Spleen (tissue), 11 donors: Measurements from ENCODE around the gene BCAR3. TPM values are rescaled to one million over a fixed set of nuclear protein-coding genes. Genes with fewer than 3 reads are reported as not detected.

Source experiments
- DNase-seq: peaks from one replicate; pipeline ENCODE4 v3.0.0-alpha.2; 2020
- H3K27ac ChIP-seq, 8 donors: fragments of 200-600 bp; sonication (generic) in 7 of 8; 1 replicate in 4 of 8; 2 replicates in 4 of 8; pipeline versions ENCODE4 v1.5.0 to v1.8.0; 2016 to 2021; ENCODE audit warnings: inconsistent platforms in 4 of 8, mild to moderate bottlenecking in 4 of 8, moderate library complexity in 1 of 8
- H3K27me3 ChIP-seq, 7 donors: fragments of 200-600 bp; sonication (generic) in 6 of 7; replicated peaks in 1 of 7; 1 replicate in 4 of 7; 2 replicates in 3 of 7; pipeline versions ENCODE4 v1.5.0 to v1.8.0; 2016 to 2021; ENCODE audit warnings: inconsistent platforms in 3 of 7, mild to moderate bottlenecking in 1 of 7
- H3K36me3 ChIP-seq, 6 donors: fragments of 200-600 bp; sonication (generic) in 5 of 6; 1 replicate in 4 of 6; 2 replicates in 2 of 6; pipeline versions ENCODE4 v1.5.0 to v1.8.0; 2016 to 2021; ENCODE audit warnings: inconsistent platforms in 2 of 6
- H3K4me1 ChIP-seq, 6 donors: fragments of 200-600 bp; sonication (generic) in 5 of 6; 1 replicate in 3 of 6; 2 replicates in 3 of 6; pipeline versions ENCODE4 v1.5.0 to v1.8.0; 2016 to 2021; ENCODE audit warnings: inconsistent platforms in 3 of 6
- H3K4me3 ChIP-seq, 8 donors: fragments of 200-600 bp; sonication (generic) in 7 of 8; 1 replicate in 4 of 8; 2 replicates in 4 of 8; pipeline versions ENCODE4 v1.5.0 to v1.8.0; 2016 to 2021; ENCODE audit warnings: inconsistent platforms in 4 of 8, mild to moderate bottlenecking in 4 of 8, moderate library complexity in 2 of 8
- H3K9me3 ChIP-seq, 8 donors: fragments of 200-600 bp; sonication (generic) in 7 of 8; 1 replicate in 4 of 8; 2 replicates in 4 of 8; pipeline versions ENCODE4 v1.5.0 to v1.8.0; 2016 to 2021; ENCODE audit warnings: inconsistent platforms in 4 of 8
- CTCF ChIP-seq, 11 experiments: fragments of 200-600 bp in 7 of 11; fragments of 450-650 bp in 4 of 11; sonication (generic) in 4 of 11; IDR thresholded peaks in 8 of 11; conservative IDR thresholded peaks in 3 of 11; 1 replicate in 7 of 11; 2 replicates in 4 of 11; pipeline versions ENCODE4 v1.4.0 to v1.8.0; 2016 to 2021; ENCODE audit warnings: antibody characterized with exemption in 11 of 11, inconsistent platforms in 4 of 11, mild to moderate bottlenecking in 1 of 11
- POLR2A ChIP-seq, 3 donors: fragments of 450-650 bp; IDR thresholded peaks; one replicate each; pipeline ENCODE4 v1.5.1; 2017; ENCODE audit warnings: antibody characterized with exemption in 3 of 3, mild to moderate bottlenecking in 1 of 3
- POLR2AphosphoS5 ChIP-seq, 3 donors: sonication (generic); formaldehyde crosslinking; IDR thresholded peaks; one replicate each; pipeline ENCODE4 v1.5.1; 2017; ENCODE audit warnings: antibody characterized with exemption in 3 of 3
- WGBS, 5 donors: extraction: QIAGEN DNeasy Blood & Tissue Kit in 3 of 5; methylation state at CpG; one replicate each; pipeline versions ENCODE4 v1.1.5 to v1.1.7; 2013 to 2018; 5-methylcytosine and 5-hydroxymethylcytosine counted together
- intact Hi-C: fragments of 100-400 bp; cut with DNase I; formaldehyde crosslinking; loops from one replicate; pipeline ENCODE4 v1.15.0; 2023; ENCODE audit warnings: low total_unique reads
- polyA plus RNA-seq, 3 donors: library from polyadenylated mRNA; stranded (reverse); fragments of 200-250 nt; gene quantifications; one replicate each; pipeline ENCODE4 v1.2.1, GENCODE V29; 2013
- total RNA-seq, 7 donors: library from RNA; depleted of rRNA in 3 of 7; stranded (reverse); fragments of >200 nt in 3 of 7; fragmentation: NEBNext Ultra II Directional in 4 of 7; extraction: Animal tissue kit (Norgen Biotek cat#: 25700) in 4 of 7; gene quantifications; one replicate each; pipeline versions ENCODE4 v1.1.0 to v1.2.1, GENCODE V29; 2016 to 2021
- donor health status: healthy with polysubstance abuse.
- donor health status: DM: no; HTN: no; CAD: no; lungs with moderate emphysema.
- donor health status: DM: no; HTN: no; CAD: no.
- donor health status: Bipolar disorder and iron deficiency.
- donor health status: healthy.
- donor health status: DM: no; HTN: no; CAD: no.
- donor health status: DM: yes; HTN: yes; CAD: no.

BCAR3 gene
- total and polyA plus RNA-seq, 10 donors, result 3.5 to 18.0 (median 11.8) TPM

GRCh38 chr1:93619507-93620171 is 62.0 kb downstream of the BCAR3 start:
- Histone ChIP-seq H3K36me3 (no peaks in the 10 kb centered on the region), H3K27ac (no peak overlapping the region), H3K9me3 (no peaks in the 10 kb centered on the region), H3K27me3 (no peaks in the 10 kb centered on the region), H3K4me3 (no peak overlapping the region), H3K4me1 (peaks cover 0 to 36% (median 22%) of the 10 kb centered on the region in 6 donors)
- no peak for TF ChIP-seq CTCF (IDR thresholded peaks at IDR 0.05 in 8 of 11, conservative IDR thresholded peaks at IDR 0.05 in 3 of 11)
- TF ChIP-seq POLR2AphosphoS5 (IDR thresholded peaks at IDR 0.05), result no peak
- TF ChIP-seq POLR2A (IDR thresholded peaks at IDR 0.05), result no peak
- intact Hi-C loops, result loop anchor here (10.0 kb wide), 1 partner anchor 185 kb away; no protein-coding TSS in a partner anchor
- WGBS, 5 donors, result 77 to 86% (median 82%) methylated on average over 11 of the region's 11 CpGs
- no peak for DNase-seq

GRCh38 chr1:93617670-93618499 is 63.8 kb downstream of the BCAR3 start:
- Histone ChIP-seq H3K9me3 (no peaks in the 10 kb centered on the region), H3K4me1 (peaks cover 0 to 40% (median 24%) of the 10 kb centered on the region in 6 donors), H3K27me3 (no peaks in the 10 kb centered on the region), H3K27ac (peak overlapping the region in 1 of 8 donors; percentile 34), H3K36me3 (no peaks in the 10 kb centered on the region), H3K4me3 (no peak overlapping the region)
- TF ChIP-seq CTCF (IDR thresholded peaks at IDR 0.05 in 8 of 11, conservative IDR thresholded peaks at IDR 0.05 in 3 of 11), result no peak
- TF ChIP-seq POLR2AphosphoS5 (IDR thresholded peaks at IDR 0.05), result no peak
- no peak for TF ChIP-seq POLR2A (IDR thresholded peaks at IDR 0.05)
- DNase-seq, result no peak
- 87 to 94% (median 89%) methylated on average over 10 of the region's 10 CpGs for WGBS, 5 donors
- intact Hi-C loops, result no loop called here

DNA sequence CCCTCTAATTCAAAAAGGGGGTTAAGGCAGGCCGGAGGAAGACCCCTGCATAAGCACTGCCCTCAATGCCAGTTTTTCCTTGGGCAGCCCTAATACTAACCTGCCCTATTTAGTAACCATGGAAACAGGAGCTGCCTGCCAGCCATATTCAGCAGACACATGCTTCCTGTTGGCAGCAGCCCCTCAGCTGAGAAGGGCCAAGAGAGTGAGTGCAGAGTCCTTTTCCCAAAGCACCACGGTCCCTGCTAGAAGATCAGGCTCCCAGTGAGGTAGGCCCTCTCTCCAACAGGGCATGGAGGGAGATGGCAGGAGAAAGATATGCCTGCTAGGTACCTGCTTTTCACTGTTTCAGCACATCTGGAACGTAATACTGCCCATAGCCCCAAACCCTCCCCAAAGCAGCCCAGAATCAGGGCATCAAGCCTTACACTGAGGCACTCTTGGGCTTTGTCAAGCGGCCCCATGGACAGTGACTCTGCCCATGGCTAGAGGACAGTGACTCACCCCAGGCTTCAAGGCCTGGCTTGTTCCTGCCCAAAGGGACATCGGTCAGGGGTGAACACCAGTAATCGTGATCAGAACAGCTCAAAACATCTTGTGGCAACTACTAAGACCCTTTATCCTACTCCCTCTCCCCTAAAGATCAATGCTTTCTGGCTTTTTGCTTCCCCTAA is 64.5 kb downstream of the BCAR3 start:
- H3K36me3 ChIP-seq, result no peaks in the 10 kb centered on the region
- TF ChIP-seq CTCF (IDR thresholded peaks at IDR 0.05 in 8 of 11, conservative IDR thresholded peaks at IDR 0.05 in 3 of 11), result no peak
- TF ChIP-seq POLR2AphosphoS5 (IDR thresholded peaks at IDR 0.05), result no peak
- no peak for TF ChIP-seq POLR2A (IDR thresholded peaks at IDR 0.05)
- DNase-seq, result no peak
- peaks cover 0 to 40% (median 24%) of the 10 kb centered on the region in 6 donors for H3K4me1 ChIP-seq
- 48 to 76% (median 71%) methylated on average over 6 of the region's 6 CpGs for WGBS, 5 donors
- peak overlapping the region in 3 of 8 donors; percentile 7 to 34 (median 23) for H3K27ac ChIP-seq
- intact Hi-C loops, result no loop called here
- no peak overlapping the region for H3K4me3 ChIP-seq
- H3K9me3 ChIP-seq, result no peaks in the 10 kb centered on the region
- H3K27me3 ChIP-seq, result no peaks in the 10 kb centered on the region
